ENCODE results near the gene IPO4. TPM values are rescaled to one million over a fixed set of nuclear protein-coding genes. Genes with fewer than 3 reads are reported as not detected.

IPO4 gene
- total RNA-seq, 1 experiment from 2014 or later = 102 TPM

- no peak for TF ChIP-seq EZH2phosphoT487 (IDR thresholded peaks at IDR 0.05; ENCODE audit: borderline replicate concordance)
- peak; percentile 88 for TF ChIP-seq POLR2AphosphoS5 (IDR thresholded peaks at IDR 0.05; ENCODE audit: low read depth, low read length)
- TF ChIP-seq EGR1 (IDR thresholded peaks at IDR 0.05; ENCODE audit: low read depth) = no peak
- peak; percentile 51; the same call in 1 of the 2 replicates for TF ChIP-seq ZFX (IDR thresholded peaks at IDR 0.05)
- TF ChIP-seq SP1 (IDR thresholded peaks at IDR 0.05; ENCODE audit: low read depth) = peak; percentile 47
- peak; percentile 90 for TF ChIP-seq CBX3 (IDR thresholded peaks at IDR 0.05; ENCODE audit: low read depth)
Measured at GRCh38 chr14:24215495-24216344, 27.1 kb upstream of the IPO4 start, which contains the start of gene MDP1 (continued).

DNA sequence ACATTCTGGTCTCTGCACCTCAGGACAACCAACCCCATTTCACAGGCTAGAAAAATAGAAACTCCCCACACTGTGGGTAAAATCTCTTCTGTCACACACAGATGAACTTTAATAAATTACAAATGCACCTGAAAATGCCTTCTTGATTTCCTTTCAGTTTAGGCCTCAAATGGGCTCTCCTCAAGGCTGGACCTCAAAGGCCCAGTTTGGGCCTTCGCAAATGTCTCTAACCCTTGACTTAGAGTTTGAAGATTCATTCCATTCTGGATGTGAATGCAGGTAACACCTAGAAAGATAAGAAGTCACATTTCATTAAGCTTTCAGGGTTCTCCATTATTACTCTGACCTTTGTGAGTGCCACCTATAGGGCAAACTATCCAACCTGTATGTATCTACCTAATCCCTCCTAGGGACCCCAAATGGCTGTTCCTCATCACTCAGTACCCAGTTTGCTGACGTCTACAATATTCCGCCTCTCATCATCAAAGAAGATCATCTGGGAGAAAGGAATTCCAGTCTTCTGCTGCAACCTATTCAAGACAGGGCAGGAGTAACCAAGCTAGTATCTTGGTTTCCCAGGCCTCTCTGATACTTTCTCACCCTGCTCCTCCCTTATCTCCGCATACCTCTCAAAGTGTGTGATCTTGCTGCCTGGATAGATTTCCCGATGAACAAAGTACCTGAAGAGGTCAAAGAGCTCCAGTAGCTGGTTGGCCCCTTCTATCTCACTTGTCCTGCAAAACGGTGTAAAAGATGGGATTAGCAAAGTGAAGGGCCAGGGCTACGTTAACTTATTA lies 25.4 kb upstream of the IPO4 start:
- DNase-seq (ENCODE audit: low read depth, low spot score) = no peak
- H4K20me1 ChIP-seq (ENCODE audit: insufficient read depth) = no peaks in the 10 kb centered on the region
- H3K27me3 ChIP-seq (ENCODE audit: insufficient read depth, low read length) = no peaks in the 10 kb centered on the region
- H3K4me2 ChIP-seq (ENCODE audit: low read length) = peak overlapping the region; percentile 87
- H3K9ac ChIP-seq (ENCODE audit: low read length) = peak overlapping the region; percentile 96
- POLR2A ChIA-PET = interaction anchor here (0.7 to 1.5 kb wide), 8 partner anchors 19 to 218 kb away, joined by 3 to 8 read pairs (median 4); partner anchors contain the start of genes DHRS1, IPO4, IRF9 and NOP9
- H3K4me1 ChIP-seq (ENCODE audit: control insufficient read depth in 1 of 2, insufficient read depth in 2 of 2, low read length in 2 of 2) = peaks cover 22 to 29% of the 10 kb centered on the region in 2 experiments
- TF ChIP-seq ATF3 (IDR thresholded peaks at IDR 0.05) (no peak), FOSL1 (IDR thresholded peaks at IDR 0.05; ENCODE audit: low read depth) (no peak)
- TF ChIP-seq, protein P1, sequence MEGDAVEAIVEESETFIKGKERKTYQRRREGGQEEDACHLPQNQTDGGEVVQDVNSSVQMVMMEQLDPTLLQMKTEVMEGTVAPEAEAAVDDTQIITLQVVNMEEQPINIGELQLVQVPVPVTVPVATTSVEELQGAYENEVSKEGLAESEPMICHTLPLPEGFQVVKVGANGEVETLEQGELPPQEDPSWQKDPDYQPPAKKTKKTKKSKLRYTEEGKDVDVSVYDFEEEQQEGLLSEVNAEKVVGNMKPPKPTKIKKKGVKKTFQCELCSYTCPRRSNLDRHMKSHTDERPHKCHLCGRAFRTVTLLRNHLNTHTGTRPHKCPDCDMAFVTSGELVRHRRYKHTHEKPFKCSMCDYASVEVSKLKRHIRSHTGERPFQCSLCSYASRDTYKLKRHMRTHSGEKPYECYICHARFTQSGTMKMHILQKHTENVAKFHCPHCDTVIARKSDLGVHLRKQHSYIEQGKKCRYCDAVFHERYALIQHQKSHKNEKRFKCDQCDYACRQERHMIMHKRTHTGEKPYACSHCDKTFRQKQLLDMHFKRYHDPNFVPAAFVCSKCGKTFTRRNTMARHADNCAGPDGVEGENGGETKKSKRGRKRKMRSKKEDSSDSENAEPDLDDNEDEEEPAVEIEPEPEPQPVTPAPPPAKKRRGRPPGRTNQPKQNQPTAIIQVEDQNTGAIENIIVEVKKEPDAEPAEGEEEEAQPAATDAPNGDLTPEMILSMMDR (IDR thresholded peaks at IDR 0.05 in 2 of 3, conservative IDR thresholded peaks at IDR 0.05 in 1 of 3; ENCODE audit: borderline replicate concordance in 1 of 3, insufficient read depth in 1 of 3, low read depth in 2 of 3, low read length in 2 of 3) = peak in 1 of 3 experiments; percentile 22; a peak in 1 of 6 replicates
- CTCF ChIA-PET = interaction anchor here (0.6 to 2.6 kb wide), 8 partner anchors 28 to 218 kb away, joined by 3 to 9 read pairs (median 4); partner anchors contain the start of genes CIDEB, IRF9 and TINF2
- H3K4me3 ChIP-seq (replicated peaks in 1 of 2; ENCODE audit: low read depth in 1 of 2, low read length in 2 of 2) = peak overlapping the region; percentile 51 to 89
- ATAC-seq = no peak
- H3K9me3 ChIP-seq (ENCODE audit: control insufficient read depth in 1 of 2, insufficient read depth in 1 of 2, low read depth in 1 of 2, low read length in 2 of 2) = no peaks in the 10 kb centered on the region
- H3K36me3 ChIP-seq (ENCODE audit: control insufficient read depth in 1 of 2, insufficient read depth in 2 of 2, low read length in 2 of 2) = peaks cover 9 to 15% of the 10 kb centered on the region in 2 experiments; a peak in 2 of 4 replicates
- H3K9me2 ChIP-seq (ENCODE audit: insufficient read depth) = no peaks in the 10 kb centered on the region
- peaks cover 14% of the 10 kb centered on the region; the same call in 1 of the 2 replicates for H3K79me2 ChIP-seq (ENCODE audit: insufficient read depth, low read length)
- no peak overlapping the region for H2AFZ ChIP-seq (ENCODE audit: low read depth, low read length, poor library complexity, severe bottlenecking)
- BruUV-seq (replicated peaks) = TSS peak; percentile 92
- intact Hi-C loops (cut with micrococcal nuclease) = loop anchor here (5.0 to 10.0 kb wide), 2 partner anchors 102 to 221 kb away; partner anchors contain the start of genes DCAF11 and NRL
- RAD21 ChIA-PET (ENCODE audit: low non-redundant PET in 1 of 2, low total read pairs in 2 of 2, uncharacterized antibody in 2 of 2, unreplicated experiment in 2 of 2) = no interaction called here
- peak overlapping the region; percentile 96 for H3K27ac ChIP-seq (ENCODE audit: low read depth, low read length)
